Measurements from ENCODE around the gene ZSWIM7. TPM values are rescaled to one million over a fixed set of nuclear protein-coding genes. Genes with fewer than 3 reads are reported as not detected.

The ZSWIM7 gene
- 15.7 and 17.8 TPM in 2 replicates for total RNA-seq

GRCh38 chr17:15999141-15999973 lies at the start of gene ZSWIM7, which contains the start of gene TTC19:
Gene ZSWIM7, minus strand, starts transcription at chr17:15999704. Its CDS starts 110 bp downstream, at chr17:15999594.
Gene TTC19, plus strand, starts transcription at chr17:15999824. Its CDS starts 25 bp downstream, at chr17:15999849.
- DNase-seq (ENCODE audit: low read depth, low spot score), result peak; percentile 83

GRCh38 chr17:16048811-16049449 lies 49.4 kb upstream of the ZSWIM7 start:
- no peak for DNase-seq (ENCODE audit: low read depth, low spot score)

GRCh38 chr17:16046966-16047365 lies 47.5 kb upstream of the ZSWIM7 start:
- DNase-seq (ENCODE audit: low read depth, low spot score), result no peak

- no peak for DNase-seq (ENCODE audit: low read depth, low spot score)
Measured at GRCh38 chr17:16044487-16044886, 45.0 kb upstream of the ZSWIM7 start.

GRCh38 chr17:16040710-16041251 lies 41.3 kb upstream of the ZSWIM7 start:
- DNase-seq (ENCODE audit: low read depth, low spot score), result no peak

GRCh38 chr17:16037636-16038035 lies 38.1 kb upstream of the ZSWIM7 start:
- DNase-seq (ENCODE audit: low read depth, low spot score), result no peak

- DNase-seq (ENCODE audit: low read depth, low spot score), result no peak
Measured at GRCh38 chr17:16036261-16036660, 36.8 kb upstream of the ZSWIM7 start.

- DNase-seq (ENCODE audit: low read depth, low spot score), result no peak
Measured at GRCh38 chr17:16033729-16034349, 34.3 kb upstream of the ZSWIM7 start.

GRCh38 chr17:16027708-16028584 lies 28.4 kb upstream of the ZSWIM7 start:
- peak; percentile 72 for DNase-seq (ENCODE audit: low read depth, low spot score)

- no peak for DNase-seq (ENCODE audit: low read depth, low spot score)
Measured at GRCh38 chr17:16026895-16027294, 27.4 kb upstream of the ZSWIM7 start.

GRCh38 chr17:16025202-16025601 lies 25.7 kb upstream of the ZSWIM7 start:
- DNase-seq (ENCODE audit: low read depth, low spot score), result no peak

GRCh38 chr17:16023881-16024280 lies 24.4 kb upstream of the ZSWIM7 start:
- no peak for DNase-seq (ENCODE audit: low read depth, low spot score)

- no peak for DNase-seq (ENCODE audit: low read depth, low spot score)
Measured at GRCh38 chr17:16019347-16019746, 19.8 kb upstream of the ZSWIM7 start.

- peak; percentile 81 for DNase-seq (ENCODE audit: low read depth, low spot score)
Measured at GRCh38 chr17:16013943-16014407, 14.5 kb upstream of the ZSWIM7 start.

- DNase-seq (ENCODE audit: low read depth, low spot score), result no peak
Measured at GRCh38 chr17:16007439-16007838, 7.9 kb upstream of the ZSWIM7 start.

GRCh38 chr17:16005636-16006035 lies 6.1 kb upstream of the ZSWIM7 start:
- no peak for DNase-seq (ENCODE audit: low read depth, low spot score)

- no peak for DNase-seq (ENCODE audit: low read depth, low spot score)
Measured at GRCh38 chr17:16003841-16004240, 4.3 kb upstream of the ZSWIM7 start.

GRCh38 chr17:16002708-16003260 lies 3.3 kb upstream of the ZSWIM7 start:
- no peak for DNase-seq (ENCODE audit: low read depth, low spot score)

- DNase-seq (ENCODE audit: low read depth, low spot score), result no peak
Measured at GRCh38 chr17:16001226-16001897, 1.9 kb upstream of the ZSWIM7 start.

Measured in pulmonary artery endothelial cell (primary cell).